ENCODE data around the gene VWCE.

VWCE gene

GRCh38 chr11:61280883-61281580 lies 14.1 kb downstream of the VWCE start:
- DNase-seq (ENCODE audit: low spot score) = no peak

- DNase-seq (ENCODE audit: low spot score) = no peak
Observed at GRCh38 chr11:61279934-61280659, 15.0 kb downstream of the VWCE start.

GRCh38 chr11:61278001-61278470 lies 17.1 kb downstream of the VWCE start:
- no peak for DNase-seq (ENCODE audit: low spot score)

GRCh38 chr11:61277186-61278000 lies 17.7 kb downstream of the VWCE start:
- no peak for DNase-seq (ENCODE audit: low spot score)

- no peak for DNase-seq (ENCODE audit: low spot score)
Observed at GRCh38 chr11:61275191-61275590, 19.9 kb downstream of the VWCE start.

GRCh38 chr11:61274084-61274483 lies 21.0 kb downstream of the VWCE start:
- DNase-seq (ENCODE audit: low spot score) = no peak

- no peak for DNase-seq (ENCODE audit: low spot score)
Observed at GRCh38 chr11:61273178-61274078, 21.7 kb downstream of the VWCE start.

GRCh38 chr11:61272731-61273130 lies 22.4 kb downstream of the VWCE start:
- DNase-seq (ENCODE audit: low spot score) = no peak

- DNase-seq (ENCODE audit: low spot score) = no peak
Observed at GRCh38 chr11:61270354-61271076, 24.6 kb downstream of the VWCE start.

GRCh38 chr11:61268588-61269250 lies 26.4 kb downstream of the VWCE start:
- no peak for DNase-seq (ENCODE audit: low spot score)

GRCh38 chr11:61267437-61267841 lies 27.7 kb downstream of the VWCE start:
- DNase-seq (ENCODE audit: low spot score) = no peak

- no peak for DNase-seq (ENCODE audit: low spot score)
Observed at GRCh38 chr11:61266602-61267001, 28.5 kb downstream of the VWCE start.

- no peak for DNase-seq (ENCODE audit: low spot score)
Observed at GRCh38 chr11:61265357-61265756, 29.8 kb downstream of the VWCE start.

GRCh38 chr11:61264795-61265194 lies 30.3 kb downstream of the VWCE start:
- DNase-seq (ENCODE audit: low spot score) = no peak

GRCh38 chr11:61264371-61264770 lies 30.7 kb downstream of the VWCE start:
- DNase-seq (ENCODE audit: low spot score) = no peak

- no peak for DNase-seq (ENCODE audit: low spot score)
Observed at GRCh38 chr11:61259363-61259762, 35.8 kb downstream of the VWCE start.

- no peak for DNase-seq (ENCODE audit: low spot score)
Observed at GRCh38 chr11:61258546-61258945, 36.6 kb downstream of the VWCE start.

GRCh38 chr11:61256710-61257482 lies 38.2 kb downstream of the VWCE start:
- no peak for DNase-seq (ENCODE audit: low spot score)

- DNase-seq (ENCODE audit: low spot score) = peak; percentile 54
Observed at GRCh38 chr11:61254403-61255025, 40.6 kb downstream of the VWCE start.
